WTC11 (cell line): ENCODE data around the gene RPS6KL1. TPM values are rescaled to one million over a fixed set of nuclear protein-coding genes. Genes with fewer than 3 reads are reported as not detected.

Source experiments
- ATAC-seq: fragments of 200-7000 bp; cut with Tn5 transposase; 2 replicates; pipeline ENCODE4 v1.10.0; 2021; ENCODE audit warnings: mild to moderate bottlenecking, moderate library complexity
- CTCF ChIA-PET: fragments of 300-600 bp; sonication (Branson Sonifier 250); formaldehyde crosslinking; loops from one replicate; lab custom pipeline; 2021; ENCODE audit warnings: antibody characterized with exemption; lab: Charles Lee
- POLR2A ChIA-PET: fragments of 350-600 bp; sonication (Branson Sonifier 250); formaldehyde crosslinking; loops from one replicate; lab custom pipeline; 2021; ENCODE audit warnings: antibody characterized with exemption; lab: Charles Lee
- DNase-seq: peaks from one replicate; pipeline ENCODE4 v3.0.0; 2021; ENCODE audit warnings: low spot score
- H3K27ac Mint-ChIP-seq: 2 replicates; pipeline ENCODE4 v1.8.0; 2021; ENCODE audit warnings: mixed read lengths
- H3K27me3 Mint-ChIP-seq: 2 replicates; pipeline ENCODE4 v1.8.0; 2021; ENCODE audit warnings: low read depth, mild to moderate bottlenecking, moderate library complexity, mixed read lengths
- H3K36me3 Mint-ChIP-seq: 2 replicates; pipeline ENCODE4 v1.8.0; 2021; ENCODE audit warnings: mixed read lengths
- H3K4me1 Mint-ChIP-seq: 2 replicates; pipeline ENCODE4 v1.8.0; 2022; ENCODE audit warnings: mixed read lengths
- H3K4me3 Mint-ChIP-seq: 2 replicates; pipeline ENCODE4 v1.8.0; 2021; ENCODE audit warnings: mild to moderate bottlenecking, moderate library complexity, mixed read lengths
- H3K9me3 Mint-ChIP-seq: 2 replicates; pipeline ENCODE4 v1.8.0; 2021; ENCODE audit warnings: mixed read lengths
- CDX4 ChIP-seq: fragments of 250-450 bp; sonication (Bioruptor Pico); IDR thresholded peaks from 2 replicates; pipeline ENCODE4 v1.9.0; 2021; ENCODE audit warnings: moderate library complexity, mild to moderate bottlenecking, inconsistent platforms, borderline replicate concordance
- ETV6 ChIP-seq: sonication (generic); formaldehyde crosslinking; IDR thresholded peaks from 2 replicates; pipeline ENCODE4 v1.8.1; 2022; ENCODE audit warnings: mild to moderate bottlenecking, missing genetic modification reagents
- GABPB1 ChIP-seq: sonication (generic); formaldehyde crosslinking; IDR thresholded peaks from 2 replicates; pipeline ENCODE4 v1.8.1; 2023; ENCODE audit warnings: mild to moderate bottlenecking, missing genetic modification reagents
- HMGXB4 ChIP-seq: sonication (generic); formaldehyde crosslinking; IDR thresholded peaks from 2 replicates; pipeline ENCODE4 v1.8.1; 2023; ENCODE audit warnings: mild to moderate bottlenecking, moderate library complexity, missing genetic modification reagents
- IRF2 ChIP-seq: sonication (generic); formaldehyde crosslinking; IDR thresholded peaks from 2 replicates; pipeline ENCODE4 v1.8.0; 2022; ENCODE audit warnings: low read depth, missing genetic modification reagents, borderline replicate concordance
- MLX ChIP-seq: sonication (generic); formaldehyde crosslinking; IDR thresholded peaks from 2 replicates; pipeline ENCODE4 v1.8.1; 2023; ENCODE audit warnings: mild to moderate bottlenecking, missing genetic modification reagents, moderate library complexity
- NR3C1 ChIP-seq: sonication (generic); formaldehyde crosslinking; conservative IDR thresholded peaks from 2 replicates; pipeline ENCODE4 v1.8.1; 2023; ENCODE audit warnings: low read depth, mild to moderate bottlenecking, missing genetic modification reagents
- RELA ChIP-seq: sonication (generic); formaldehyde crosslinking; IDR thresholded peaks from 2 replicates; pipeline ENCODE4 v1.8.1; 2022; ENCODE audit warnings: missing genetic modification reagents, mild to moderate bottlenecking, borderline replicate concordance
- SMAD3 ChIP-seq: sonication (generic); formaldehyde crosslinking; IDR thresholded peaks from 2 replicates; pipeline ENCODE4 v1.8.0; 2022; ENCODE audit warnings: missing genetic modification reagents, mild to moderate bottlenecking, borderline replicate concordance
- SMAD4 ChIP-seq: sonication (generic); formaldehyde crosslinking; IDR thresholded peaks from 2 replicates; pipeline ENCODE4 v1.8.0; 2022; ENCODE audit warnings: mild to moderate bottlenecking, missing genetic modification reagents
- SP1 ChIP-seq: sonication (generic); formaldehyde crosslinking; conservative IDR thresholded peaks from 2 replicates; pipeline ENCODE4 v1.8.1; 2022; ENCODE audit warnings: missing genetic modification reagents
- USF1 ChIP-seq: sonication (generic); formaldehyde crosslinking; IDR thresholded peaks from 2 replicates; pipeline ENCODE4 v1.8.0; 2022; ENCODE audit warnings: mild to moderate bottlenecking, missing genetic modification reagents
- ZNF121 ChIP-seq: sonication (generic); formaldehyde crosslinking; IDR thresholded peaks from 2 replicates; pipeline ENCODE4 v1.8.0; 2023; ENCODE audit warnings: missing genetic modification reagents
- ZNF416 ChIP-seq: fragments of 250-450 bp; sonication (Bioruptor Pico); IDR thresholded peaks from 2 replicates; pipeline ENCODE4 v1.9.0; 2021; ENCODE audit warnings: mild to moderate bottlenecking, inconsistent platforms
- ZNF532 ChIP-seq: fragments of 250-450 bp; sonication (Bioruptor Pico); IDR thresholded peaks from 2 replicates; pipeline ENCODE4 v1.9.0; 2021; ENCODE audit warnings: mild to moderate bottlenecking, borderline replicate concordance
- total RNA-seq: library from RNA; stranded (reverse); gene quantifications from 3 replicates; pipeline ENCODE4 v1.2.3, GENCODE V29; 2021
- TF ChIP-seq, protein P1 (sequence below): sonication (generic); formaldehyde crosslinking; IDR thresholded peaks from 2 replicates; pipeline ENCODE4 v1.8.1; 2023; ENCODE audit warnings: mild to moderate bottlenecking, missing genetic modification reagents
- TF ChIP-seq, protein P2 (sequence below): fragments of 200-600 bp; IDR thresholded peaks from 2 replicates; pipeline ENCODE4 v1.8.0; 2022; ENCODE audit warnings: antibody characterized with exemption
- TF ChIP-seq, protein P3 (sequence below): sonication (generic); formaldehyde crosslinking; IDR thresholded peaks from 2 replicates; pipeline ENCODE4 v1.8.1; 2023; ENCODE audit warnings: mild to moderate bottlenecking, missing genetic modification reagents

Gene RPS6KL1
- total RNA-seq, 1 experiment from 2014 or later = 10.6 TPM

DNA sequence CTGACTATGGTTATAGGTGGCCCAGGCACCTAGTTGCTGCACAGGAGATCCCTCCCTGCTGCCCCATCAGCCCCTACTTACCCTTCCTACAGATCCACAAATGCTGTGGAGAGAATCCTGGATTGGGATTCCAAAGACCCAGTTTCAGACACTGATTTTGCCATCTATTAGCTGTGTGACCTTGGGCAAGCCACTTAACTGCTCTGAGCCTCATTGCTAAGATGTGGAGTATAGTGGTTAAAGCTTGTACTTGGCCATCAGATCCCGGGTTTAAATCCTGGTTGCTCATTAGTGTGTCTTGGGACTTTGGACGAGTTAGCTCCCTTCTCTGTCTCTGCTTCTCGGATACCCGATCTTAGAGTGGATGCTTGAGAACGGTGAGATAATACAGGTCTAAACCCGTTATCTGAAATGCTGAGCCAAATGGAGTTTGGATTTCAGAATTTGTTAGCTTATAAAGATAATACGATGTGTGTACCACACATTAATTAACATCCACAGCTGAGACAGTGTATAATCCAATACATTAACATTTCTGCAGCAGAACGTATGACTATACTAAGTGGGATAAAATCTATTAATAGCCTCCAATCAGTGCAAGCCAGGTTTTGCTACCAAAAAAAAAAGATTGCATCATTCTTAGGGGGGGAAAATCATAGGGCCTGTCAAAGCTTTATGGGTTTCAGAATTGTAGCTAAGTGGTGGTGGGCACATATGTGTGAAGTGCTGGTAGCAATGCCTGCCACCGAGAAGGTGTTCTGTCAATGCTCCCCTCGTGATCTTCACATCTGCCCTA lies 63.1 kb downstream of the RPS6KL1 start:
- no peaks in the 10 kb centered on the region for H3K36me3 Mint-ChIP-seq
- TF ChIP-seq GABPB1 (CRISPR knock-in tag) = no peak
- TF ChIP-seq NR3C1 (CRISPR knock-in tag) = no peak
- no peak for TF ChIP-seq USF1
- TF ChIP-seq ETV6 (CRISPR knock-in tag) = no peak
- no peak for TF ChIP-seq HMGXB4 (CRISPR knock-in tag)
- TF ChIP-seq ZNF121 (CRISPR knock-in tag) = no peak
- no peak for TF ChIP-seq CDX4
- TF ChIP-seq, protein P1, sequence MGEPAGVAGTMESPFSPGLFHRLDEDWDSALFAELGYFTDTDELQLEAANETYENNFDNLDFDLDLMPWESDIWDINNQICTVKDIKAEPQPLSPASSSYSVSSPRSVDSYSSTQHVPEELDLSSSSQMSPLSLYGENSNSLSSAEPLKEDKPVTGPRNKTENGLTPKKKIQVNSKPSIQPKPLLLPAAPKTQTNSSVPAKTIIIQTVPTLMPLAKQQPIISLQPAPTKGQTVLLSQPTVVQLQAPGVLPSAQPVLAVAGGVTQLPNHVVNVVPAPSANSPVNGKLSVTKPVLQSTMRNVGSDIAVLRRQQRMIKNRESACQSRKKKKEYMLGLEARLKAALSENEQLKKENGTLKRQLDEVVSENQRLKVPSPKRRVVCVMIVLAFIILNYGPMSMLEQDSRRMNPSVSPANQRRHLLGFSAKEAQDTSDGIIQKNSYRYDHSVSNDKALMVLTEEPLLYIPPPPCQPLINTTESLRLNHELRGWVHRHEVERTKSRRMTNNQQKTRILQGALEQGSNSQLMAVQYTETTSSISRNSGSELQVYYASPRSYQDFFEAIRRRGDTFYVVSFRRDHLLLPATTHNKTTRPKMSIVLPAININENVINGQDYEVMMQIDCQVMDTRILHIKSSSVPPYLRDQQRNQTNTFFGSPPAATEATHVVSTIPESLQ (CRISPR knock-in tag) = no peak
- TF ChIP-seq, protein P2, sequence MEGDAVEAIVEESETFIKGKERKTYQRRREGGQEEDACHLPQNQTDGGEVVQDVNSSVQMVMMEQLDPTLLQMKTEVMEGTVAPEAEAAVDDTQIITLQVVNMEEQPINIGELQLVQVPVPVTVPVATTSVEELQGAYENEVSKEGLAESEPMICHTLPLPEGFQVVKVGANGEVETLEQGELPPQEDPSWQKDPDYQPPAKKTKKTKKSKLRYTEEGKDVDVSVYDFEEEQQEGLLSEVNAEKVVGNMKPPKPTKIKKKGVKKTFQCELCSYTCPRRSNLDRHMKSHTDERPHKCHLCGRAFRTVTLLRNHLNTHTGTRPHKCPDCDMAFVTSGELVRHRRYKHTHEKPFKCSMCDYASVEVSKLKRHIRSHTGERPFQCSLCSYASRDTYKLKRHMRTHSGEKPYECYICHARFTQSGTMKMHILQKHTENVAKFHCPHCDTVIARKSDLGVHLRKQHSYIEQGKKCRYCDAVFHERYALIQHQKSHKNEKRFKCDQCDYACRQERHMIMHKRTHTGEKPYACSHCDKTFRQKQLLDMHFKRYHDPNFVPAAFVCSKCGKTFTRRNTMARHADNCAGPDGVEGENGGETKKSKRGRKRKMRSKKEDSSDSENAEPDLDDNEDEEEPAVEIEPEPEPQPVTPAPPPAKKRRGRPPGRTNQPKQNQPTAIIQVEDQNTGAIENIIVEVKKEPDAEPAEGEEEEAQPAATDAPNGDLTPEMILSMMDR = no peak
- no peak for TF ChIP-seq ZNF416 (CRISPR knock-in tag)
- TF ChIP-seq ZNF532 (CRISPR knock-in tag) = no peak
- TF ChIP-seq, protein P3, sequence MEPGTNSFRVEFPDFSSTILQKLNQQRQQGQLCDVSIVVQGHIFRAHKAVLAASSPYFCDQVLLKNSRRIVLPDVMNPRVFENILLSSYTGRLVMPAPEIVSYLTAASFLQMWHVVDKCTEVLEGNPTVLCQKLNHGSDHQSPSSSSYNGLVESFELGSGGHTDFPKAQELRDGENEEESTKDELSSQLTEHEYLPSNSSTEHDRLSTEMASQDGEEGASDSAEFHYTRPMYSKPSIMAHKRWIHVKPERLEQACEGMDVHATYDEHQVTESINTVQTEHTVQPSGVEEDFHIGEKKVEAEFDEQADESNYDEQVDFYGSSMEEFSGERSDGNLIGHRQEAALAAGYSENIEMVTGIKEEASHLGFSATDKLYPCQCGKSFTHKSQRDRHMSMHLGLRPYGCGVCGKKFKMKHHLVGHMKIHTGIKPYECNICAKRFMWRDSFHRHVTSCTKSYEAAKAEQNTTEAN (CRISPR knock-in tag) = no peak
- TF ChIP-seq IRF2 (CRISPR knock-in tag) = no peak
- no peak for TF ChIP-seq RELA
- TF ChIP-seq SMAD4 (CRISPR knock-in tag) = no peak
- TF ChIP-seq SMAD3 (CRISPR knock-in tag) = no peak
- no peak for TF ChIP-seq MLX (CRISPR knock-in tag)
- TF ChIP-seq SP1 (CRISPR knock-in tag) = no peak
- no peak overlapping the region for H3K4me3 Mint-ChIP-seq
- POLR2A ChIA-PET = interaction anchor here (1.8 kb wide), 1 partner anchor 45 kb away, joined by 9 read pairs; no protein-coding TSS in a partner anchor
- H3K9me3 Mint-ChIP-seq = no peaks in the 10 kb centered on the region
- H3K27me3 Mint-ChIP-seq = no peaks in the 10 kb centered on the region
- no peak overlapping the region for H3K27ac Mint-ChIP-seq
- peaks cover 3% of the 10 kb centered on the region; the same call in 1 of the 2 replicates for H3K4me1 Mint-ChIP-seq
- CTCF ChIA-PET = interaction anchor here (0.5 to 8.9 kb wide), 34 partner anchors 9 to 701 kb away, joined by 3 to 241 read pairs (median 10); partner anchors contain the start of genes DLST, EIF2B2, LTBP2 and PROX2
- DNase-seq = no peak
- no peak for ATAC-seq
